Lower lobe of right lung (tissue), 2 donors: ENCODE measurements around the gene DNPEP. TPM values are rescaled to one million over a fixed set of nuclear protein-coding genes. Genes with fewer than 3 reads are reported as not detected.

Source experiments
- ATAC-seq, 2 donors: fragments of 200-7000 bp; cut with Tn5 transposase; one replicate each; pipeline ENCODE4 v1.9.1; 2020 to 2022; ENCODE audit warnings: mild to moderate bottlenecking in 2 of 2, moderate library complexity in 2 of 2
- DNase-seq: peaks from one replicate; pipeline ENCODE4 v3.0.0-alpha.2; 2020
- H3K27ac ChIP-seq: fragments of 200-600 bp; one replicate; pipeline ENCODE4 v1.8.0; 2022
- H3K27me3 ChIP-seq: fragments of 200-600 bp; one replicate; pipeline ENCODE4 v1.8.0; 2022; ENCODE audit warnings: low read depth
- H3K36me3 ChIP-seq: fragments of 200-600 bp; one replicate; pipeline ENCODE4 v1.8.0; 2022; ENCODE audit warnings: mild to moderate bottlenecking
- H3K4me1 ChIP-seq: fragments of 200-600 bp; one replicate; pipeline ENCODE4 v1.8.0; 2022
- H3K4me3 ChIP-seq: fragments of 200-600 bp; one replicate; pipeline ENCODE4 v1.8.0; 2022; ENCODE audit warnings: mild to moderate bottlenecking
- H3K9me3 ChIP-seq: fragments of 200-600 bp; one replicate; pipeline ENCODE4 v1.8.0; 2022
- CTCF ChIP-seq: fragments of 200-600 bp; IDR thresholded peaks from one replicate; pipeline ENCODE4 v1.8.0; 2022; ENCODE audit warnings: antibody characterized with exemption, mild to moderate bottlenecking
- intact Hi-C: fragments of 100-400 bp; cut with DNase I; formaldehyde crosslinking; loops from one replicate; pipeline ENCODE4 v1.11.0; 2022
- total RNA-seq: library from RNA; stranded (reverse); fragmentation: NEBNext Ultra II Directional; extraction: Animal tissue kit (Norgen Biotek cat#: 25700); gene quantifications from one replicate; pipeline ENCODE4 v1.2.1, GENCODE V29; 2021
- donor health status: DM: no; HTN: yes; CAD: no; lungs with severe emphysema.

Gene DNPEP
- total RNA-seq, 1 donor from 2014 or later: 79.5 TPM

- H3K9me3 ChIP-seq: no peaks in the 10 kb centered on the region
- ATAC-seq: no peak
- peaks cover 50% of the 10 kb centered on the region for H3K36me3 ChIP-seq
- peaks cover 32% of the 10 kb centered on the region for H3K4me1 ChIP-seq
- no peak for TF ChIP-seq CTCF
- H3K27me3 ChIP-seq: no peaks in the 10 kb centered on the region
- peak; percentile 52 for DNase-seq
- peak overlapping the region; percentile 89 for H3K4me3 ChIP-seq
- peak overlapping the region; percentile 94 for H3K27ac ChIP-seq
- intact Hi-C loops: no loop called here
Measured at GRCh38 chr2:219386532-219387280, 1.0 kb downstream of the DNPEP start.

DNA sequence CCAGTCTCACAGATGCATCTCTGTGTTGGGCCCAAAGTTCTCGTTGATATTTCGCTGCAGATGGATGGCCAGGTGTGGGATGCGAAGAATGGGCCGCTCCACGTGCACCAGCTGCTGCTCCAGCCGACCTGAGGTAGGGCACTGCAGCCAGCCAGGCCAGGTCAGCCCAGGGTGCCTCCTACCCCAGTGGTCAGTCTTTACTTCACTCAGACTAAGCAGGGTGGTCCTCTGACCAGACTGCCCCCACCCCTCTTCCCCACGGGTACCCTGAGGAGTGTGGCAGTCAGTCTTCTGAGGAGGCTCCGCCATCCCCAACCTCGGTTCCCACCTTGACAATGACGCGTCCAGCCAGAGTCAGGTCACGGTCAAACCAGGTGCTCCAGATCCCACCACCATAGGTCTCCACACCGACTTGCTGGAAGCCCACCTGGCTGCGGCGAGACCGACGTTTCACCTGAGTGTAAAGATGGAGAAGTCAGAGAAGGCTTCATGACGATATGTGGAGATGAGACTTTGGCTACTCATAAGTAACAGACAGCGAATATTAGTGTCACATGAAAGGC, 1.7 kb downstream of the DNPEP start:
- ATAC-seq: no peak
- no peak for DNase-seq
- peak overlapping the region; percentile 89 for H3K4me3 ChIP-seq

DNA sequence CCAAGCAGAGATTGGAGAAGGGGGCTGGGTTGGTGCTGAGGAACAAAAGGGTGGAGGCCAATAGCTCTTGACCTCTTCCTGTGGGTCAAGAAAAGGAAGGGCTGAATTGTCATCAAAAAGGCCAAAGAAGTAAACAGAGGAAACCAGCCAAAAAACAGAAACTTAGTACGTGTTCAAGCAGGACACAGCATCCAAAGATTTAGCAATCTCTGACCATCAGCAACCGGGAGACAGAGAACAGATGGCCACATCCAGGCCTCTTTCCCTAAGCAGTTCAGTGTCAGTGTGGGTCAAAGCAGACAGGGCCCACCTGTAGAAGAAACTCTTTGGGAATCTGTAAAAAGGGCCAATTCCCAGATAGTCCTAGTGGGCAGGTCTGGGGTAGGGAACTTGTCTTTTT, 2.9 kb downstream of the DNPEP start:
- Histone ChIP-seq H3K4me1 (peaks cover 32% of the 10 kb centered on the region), H3K27me3 (no peaks in the 10 kb centered on the region), H3K4me3 (no peak overlapping the region), H3K36me3 (peaks cover 67% of the 10 kb centered on the region), H3K27ac (peak overlapping the region; percentile 56), H3K9me3 (no peaks in the 10 kb centered on the region)
- ATAC-seq (no peak), DNase-seq (no peak)
- intact Hi-C loops: no loop called here
- no peak for TF ChIP-seq CTCF

More for the DNA sequence above, 1.7 kb downstream of the DNPEP start:
- Histone ChIP-seq H3K9me3 (no peaks in the 10 kb centered on the region), H3K27me3 (no peaks in the 10 kb centered on the region), H3K27ac (no peak overlapping the region), H3K4me1 (peaks cover 32% of the 10 kb centered on the region), H3K36me3 (peaks cover 57% of the 10 kb centered on the region)
- intact Hi-C loops: no loop called here
- TF ChIP-seq CTCF: no peak

DNA sequence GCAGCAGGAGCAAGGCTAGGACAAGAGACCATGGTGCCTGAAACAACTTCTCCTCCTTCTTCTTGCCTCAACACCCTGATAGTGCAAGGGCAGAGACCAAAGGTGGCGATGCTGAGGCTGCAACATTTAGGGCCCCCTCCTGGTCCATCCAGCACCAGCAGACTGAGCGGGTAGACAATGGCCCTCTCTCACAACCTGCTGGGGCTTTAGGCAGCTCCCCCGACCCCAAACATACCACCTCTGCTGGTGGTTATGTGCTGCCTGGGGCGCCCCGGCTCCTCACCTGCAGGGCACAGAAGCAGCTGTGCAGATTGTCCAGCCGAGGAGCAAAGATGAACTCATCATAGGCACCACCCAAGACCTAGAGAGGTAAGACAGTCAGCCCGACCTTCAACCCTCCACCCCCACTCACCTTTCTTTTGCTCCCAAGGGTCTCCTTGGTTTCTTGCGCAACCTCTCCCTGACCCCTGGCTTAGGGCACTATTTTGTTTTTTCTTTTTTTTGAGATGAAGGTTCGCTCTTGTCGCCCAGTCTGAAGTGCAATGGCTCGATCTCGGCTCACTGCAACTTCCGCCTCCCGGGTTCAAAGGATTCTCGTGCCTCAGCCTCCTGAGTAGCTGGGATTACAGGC, 3.5 kb downstream of the DNPEP start:
- intact Hi-C loops: no loop called here
- Histone ChIP-seq H3K4me1 (peaks cover 32% of the 10 kb centered on the region), H3K27me3 (no peaks in the 10 kb centered on the region), H3K4me3 (no peak overlapping the region), H3K9me3 (no peaks in the 10 kb centered on the region), H3K36me3 (peaks cover 68% of the 10 kb centered on the region), H3K27ac (no peak overlapping the region)
- ATAC-seq (no peak), DNase-seq (no peak)
- no peak for TF ChIP-seq CTCF

GRCh38 chr2:219381448-219381847, 6.3 kb downstream of the DNPEP start:
- intact Hi-C loops: no loop called here
- no peak for TF ChIP-seq CTCF
- Histone ChIP-seq H3K27me3 (no peaks in the 10 kb centered on the region), H3K4me3 (no peak overlapping the region), H3K36me3 (peaks cover 80% of the 10 kb centered on the region), H3K4me1 (peaks cover 26% of the 10 kb centered on the region), H3K27ac (no peak overlapping the region), H3K9me3 (no peaks in the 10 kb centered on the region)
- no peak for ATAC-seq
- no peak for DNase-seq
